ENCODE data around the gene NEK2.
"Not testable (repeated sequence)": the region's sequence is repeated elsewhere in the genome, so short reads cannot be mapped to it uniquely, and the experiment has no call there.

The NEK2 gene

DNA sequence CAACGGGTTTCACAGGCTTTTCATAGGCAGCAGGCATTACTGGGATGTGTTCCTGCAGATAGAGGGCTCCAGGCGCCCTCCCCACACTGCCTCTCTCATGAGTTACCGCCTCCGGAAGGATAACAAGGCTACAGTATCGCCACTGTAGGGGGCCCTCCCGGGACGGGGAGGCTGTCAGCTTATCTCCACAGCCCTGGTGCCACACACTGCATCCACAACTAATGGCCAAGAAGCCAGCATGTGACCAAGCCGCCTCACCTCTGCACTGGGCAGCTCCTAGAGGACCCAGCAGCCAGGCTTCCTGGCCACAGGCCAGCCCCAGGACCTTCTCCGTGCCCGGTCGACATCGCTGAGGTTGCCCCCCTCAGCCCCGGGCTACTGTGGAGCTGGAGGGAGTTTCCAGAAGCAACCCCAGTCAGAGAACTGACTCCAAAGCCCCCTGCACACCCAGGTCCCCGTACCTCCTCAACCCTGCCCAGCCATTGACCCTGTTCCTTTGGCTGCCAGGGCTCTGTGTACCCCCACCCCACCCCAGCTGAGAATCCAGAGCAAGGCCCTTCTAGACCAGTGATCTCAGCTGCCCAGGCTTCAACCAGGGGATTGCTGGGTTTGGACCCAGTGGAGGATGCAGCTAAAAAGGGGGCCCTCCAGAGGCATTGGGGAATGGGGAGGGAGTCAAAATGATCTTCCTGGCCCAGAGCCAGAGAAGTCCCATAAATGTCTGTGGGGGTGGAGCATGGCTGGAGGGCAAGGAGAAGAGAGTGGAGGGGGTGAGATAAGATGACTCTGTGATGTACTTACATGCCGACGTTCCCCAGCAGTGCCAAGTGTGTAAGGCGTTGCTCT lies 45.0 kb downstream of the NEK2 start:
- no peak for DNase-seq

DNA sequence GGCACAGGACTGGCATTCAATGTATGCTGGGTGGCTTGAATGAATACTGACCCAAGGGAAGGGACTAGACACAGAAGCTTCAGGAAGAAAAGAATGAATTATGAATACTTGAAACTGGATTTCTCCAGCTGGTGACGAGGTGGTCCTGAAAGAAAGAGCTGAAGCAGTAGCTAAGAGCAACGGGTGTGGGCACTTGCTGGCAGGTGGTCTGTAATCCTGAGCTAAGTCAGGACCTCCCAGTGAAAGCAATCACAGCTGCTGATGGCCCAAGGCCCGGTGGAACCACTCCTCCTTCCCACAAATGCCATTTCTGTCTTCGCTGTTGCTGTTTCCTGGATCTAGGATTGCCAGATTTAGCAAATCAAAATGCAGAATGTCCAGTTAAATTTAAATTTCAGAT lies 47.0 kb downstream of the NEK2 start:
- no peak for DNase-seq

DNA sequence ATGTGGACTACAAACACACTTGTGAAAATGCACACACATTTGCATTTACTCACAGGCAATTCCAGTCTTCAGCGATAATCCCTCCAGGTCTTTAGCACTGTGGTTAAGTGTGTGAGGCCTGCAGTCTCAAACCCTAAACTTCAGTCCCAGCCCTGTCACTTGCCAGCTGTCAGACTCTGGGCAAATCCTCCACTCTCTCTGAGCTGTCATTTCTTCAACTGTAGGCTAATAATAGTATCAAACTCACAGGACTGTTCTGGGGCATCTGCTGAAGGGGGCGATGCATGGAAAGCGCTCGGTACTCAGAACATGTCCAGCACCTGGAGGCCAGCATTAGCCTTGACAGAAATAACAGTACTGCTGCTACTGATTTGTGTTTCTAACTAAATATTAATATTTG lies 48.2 kb downstream of the NEK2 start:
- no peak for DNase-seq

DNA sequence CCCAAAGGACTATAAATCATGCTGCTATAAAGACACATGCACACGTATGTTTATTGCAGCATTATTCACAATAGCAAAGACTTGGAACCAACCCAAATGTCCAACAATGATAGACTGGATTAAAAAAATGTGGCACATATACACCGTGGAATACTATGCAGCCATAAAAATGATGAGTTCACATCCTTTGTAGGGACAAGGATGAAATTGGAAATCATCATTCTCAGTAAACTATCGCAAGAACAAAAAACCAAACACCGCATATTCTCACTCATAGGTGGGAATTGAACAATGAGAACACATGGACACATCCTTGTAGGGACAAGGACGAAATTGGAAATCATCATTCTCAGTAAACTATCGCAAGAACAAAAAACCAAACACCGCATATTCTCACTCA lies 49.6 kb downstream of the NEK2 start:
- not testable (repeated sequence) for DNase-seq

DNA sequence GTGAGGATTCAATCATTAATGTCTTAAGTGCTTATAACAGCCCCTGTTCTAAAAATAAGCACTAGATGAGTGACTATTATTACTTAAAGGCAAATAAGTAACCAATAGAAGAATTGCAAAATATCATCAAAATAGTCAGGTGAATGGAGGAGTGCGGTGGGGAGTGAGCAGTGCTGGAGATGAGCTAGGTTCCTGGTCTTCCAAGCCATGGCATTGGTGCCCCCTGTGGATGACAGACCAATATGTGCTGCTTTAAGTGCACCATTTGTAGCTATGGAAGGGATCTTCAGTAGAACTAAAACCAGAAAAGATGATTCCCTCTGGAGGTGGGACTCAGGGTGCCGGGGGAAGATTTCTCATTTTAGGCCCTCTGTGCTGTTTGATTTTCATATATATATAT lies 50.4 kb downstream of the NEK2 start:
- DNase-seq = no peak

DNA sequence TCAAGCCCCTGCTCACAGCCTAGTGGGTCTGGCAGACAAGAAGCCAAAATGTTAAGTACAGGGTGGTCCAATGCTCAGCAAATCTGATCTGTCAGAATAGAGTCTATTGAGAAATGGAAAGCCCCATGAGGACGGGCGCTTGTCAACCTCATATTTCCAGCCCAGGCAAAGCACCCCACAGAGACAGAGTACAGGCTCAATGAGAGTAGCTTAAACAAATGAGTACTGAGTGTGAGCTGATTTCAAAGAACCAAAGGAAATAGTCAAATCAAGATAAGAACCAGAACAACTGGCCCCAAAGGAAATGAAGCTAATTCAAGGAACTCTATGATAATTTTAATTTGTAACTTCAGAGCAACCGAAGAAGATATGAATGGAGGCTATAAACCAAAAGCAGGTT lies 51.9 kb downstream of the NEK2 start:
- DNase-seq = no peak

DNA sequence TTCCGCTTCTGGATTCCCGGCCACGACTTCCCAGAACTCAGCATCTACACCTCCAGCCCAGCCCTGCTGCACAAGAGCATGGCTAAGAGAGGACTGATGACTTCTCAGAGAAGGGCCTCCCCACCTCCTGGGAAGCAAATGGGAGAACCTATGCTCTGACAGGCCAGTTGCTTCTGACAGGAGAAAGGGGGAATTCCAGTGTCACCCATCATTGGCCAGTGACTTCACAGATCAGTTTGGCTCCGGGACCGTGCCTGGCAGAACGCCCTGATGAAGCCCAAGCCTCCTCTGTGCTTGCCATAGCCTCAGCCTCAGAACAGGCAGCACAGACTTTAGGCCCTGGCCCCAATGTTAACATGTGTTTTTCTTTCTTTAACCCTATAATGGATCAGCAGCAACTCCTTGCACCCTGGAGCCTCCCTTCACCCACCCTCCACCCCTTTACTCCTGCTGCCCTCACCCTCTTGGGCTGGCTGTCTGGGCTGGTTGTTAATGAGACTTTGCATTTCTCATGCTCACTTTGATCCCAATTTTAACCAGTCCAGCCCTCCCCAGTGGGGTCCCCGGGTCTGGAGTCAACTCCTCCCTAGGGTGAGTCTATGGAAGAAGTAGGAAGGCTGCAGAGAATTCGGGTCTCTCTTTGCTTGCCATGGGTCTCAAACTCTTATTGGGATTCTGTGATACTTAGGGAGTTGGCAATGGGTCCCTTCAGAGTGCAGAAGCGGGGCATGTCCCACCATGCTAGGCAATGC lies 53.8 kb downstream of the NEK2 start:
- no peak for DNase-seq

DNA sequence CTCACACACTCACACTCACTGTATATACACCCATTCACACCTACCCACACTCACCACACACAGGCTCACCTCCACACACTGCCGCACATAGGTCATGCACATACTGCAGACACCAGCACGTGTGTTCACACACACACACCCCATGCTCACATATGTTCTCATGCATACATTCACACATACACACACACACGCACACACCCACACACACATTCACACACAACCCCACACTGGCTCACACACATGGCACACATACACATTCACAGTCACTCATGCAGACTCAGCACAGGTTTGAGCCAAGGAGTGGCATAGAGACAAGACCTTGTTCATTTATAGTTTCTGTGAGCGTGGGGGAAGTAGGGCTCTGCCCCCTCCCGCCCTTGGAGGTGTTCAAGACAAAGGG lies 55.3 kb downstream of the NEK2 start:
- DNase-seq = no peak

DNA sequence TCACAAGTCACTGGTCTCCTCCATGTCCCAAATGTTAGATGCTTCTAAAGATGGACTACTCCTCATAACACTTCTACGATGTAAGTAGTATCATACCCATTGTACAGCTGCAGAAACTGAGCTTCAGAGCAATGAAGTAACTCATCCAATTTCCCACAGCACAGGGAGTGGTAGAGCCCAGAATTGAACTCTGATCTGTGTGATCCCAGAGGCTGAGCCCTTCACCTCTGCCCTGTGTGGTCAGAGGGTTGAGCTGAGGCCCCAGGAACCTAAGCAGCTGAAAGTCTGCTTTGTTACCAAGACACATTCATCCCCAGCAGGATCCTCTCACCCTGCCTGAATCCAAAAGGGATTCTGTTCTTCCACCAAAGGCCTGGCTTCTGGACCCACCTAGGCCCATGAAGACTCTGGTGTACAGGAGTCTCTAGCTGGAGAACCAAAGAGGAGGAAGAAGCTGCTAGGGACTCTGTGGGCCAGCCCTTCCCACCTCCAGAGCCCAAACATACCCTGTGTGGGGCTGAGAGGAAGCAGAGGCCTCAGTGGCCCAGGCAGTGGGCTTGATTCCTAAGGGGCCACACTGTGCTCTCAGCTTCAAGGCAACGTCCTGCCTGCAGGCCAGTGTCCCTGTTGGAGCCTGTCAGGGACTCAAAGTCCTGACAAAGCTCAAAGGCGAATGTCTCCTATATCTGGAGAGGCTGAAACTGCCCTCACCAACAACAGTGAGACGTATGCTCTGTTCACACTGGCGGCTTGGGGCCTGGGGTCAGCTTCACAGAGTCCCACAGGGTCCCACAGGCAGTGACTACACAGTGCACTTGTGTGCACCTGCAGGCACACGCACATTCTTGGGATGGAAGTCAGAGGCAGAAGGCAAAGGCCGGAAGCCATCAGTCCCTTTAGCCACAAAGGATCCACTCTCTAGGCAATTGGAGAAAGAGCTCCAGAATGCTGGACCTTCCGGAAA lies 56.1 kb downstream of the NEK2 start:
- no peak for DNase-seq

DNA sequence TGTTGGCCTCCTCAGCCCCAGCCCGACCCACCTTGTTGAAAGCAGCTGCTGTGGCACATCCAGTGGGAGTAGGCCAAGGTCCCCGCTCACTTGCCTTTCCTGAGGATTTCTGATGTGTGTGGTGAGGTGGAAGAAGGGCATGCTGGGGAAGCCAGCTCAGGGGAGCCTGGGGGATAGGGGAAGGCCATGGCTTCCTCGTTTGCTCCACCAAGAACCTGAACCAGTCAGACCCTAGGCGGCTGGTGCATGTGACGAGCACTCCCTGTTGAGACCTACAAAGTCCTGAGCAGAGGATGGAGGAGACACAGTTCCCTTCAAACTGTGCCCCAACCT lies 58.5 kb downstream of the NEK2 start:
- no peak for DNase-seq

DNA sequence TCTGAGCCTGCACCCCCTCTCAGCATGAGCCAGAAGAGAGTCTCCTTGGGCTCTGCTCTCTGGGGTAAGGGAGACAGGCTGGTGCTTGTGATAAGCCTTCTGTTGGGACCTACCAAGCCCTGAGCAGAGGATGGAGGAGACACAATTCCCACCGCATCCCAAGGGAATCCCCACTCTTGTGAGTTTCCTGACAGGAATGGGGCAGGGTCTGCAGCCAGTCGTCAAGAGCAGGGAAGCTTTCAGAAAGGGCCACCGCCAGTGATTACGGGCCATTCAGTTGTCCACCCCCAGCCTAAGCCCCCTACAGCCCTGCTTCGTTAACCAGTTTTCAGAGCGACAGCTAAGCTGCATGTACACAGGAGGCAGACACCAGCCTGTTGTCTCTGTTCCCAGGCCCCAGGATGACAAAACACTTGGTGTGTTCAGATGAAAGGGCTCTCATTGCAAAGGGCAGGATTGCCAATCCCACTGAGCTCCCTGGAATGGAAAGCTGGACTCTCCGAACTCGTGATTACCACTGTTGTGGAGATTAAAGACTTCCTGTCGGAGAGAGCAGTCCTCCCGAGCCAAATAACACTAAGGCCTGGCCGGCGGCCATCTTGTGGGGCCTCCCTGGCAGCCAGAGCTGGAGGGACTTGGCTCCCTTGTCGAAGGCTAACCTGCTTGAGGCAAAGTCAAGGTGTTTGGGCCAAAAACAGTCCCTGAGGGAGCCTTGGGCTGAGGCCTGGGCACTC lies 59.0 kb downstream of the NEK2 start:
- no peak for DNase-seq

DNA sequence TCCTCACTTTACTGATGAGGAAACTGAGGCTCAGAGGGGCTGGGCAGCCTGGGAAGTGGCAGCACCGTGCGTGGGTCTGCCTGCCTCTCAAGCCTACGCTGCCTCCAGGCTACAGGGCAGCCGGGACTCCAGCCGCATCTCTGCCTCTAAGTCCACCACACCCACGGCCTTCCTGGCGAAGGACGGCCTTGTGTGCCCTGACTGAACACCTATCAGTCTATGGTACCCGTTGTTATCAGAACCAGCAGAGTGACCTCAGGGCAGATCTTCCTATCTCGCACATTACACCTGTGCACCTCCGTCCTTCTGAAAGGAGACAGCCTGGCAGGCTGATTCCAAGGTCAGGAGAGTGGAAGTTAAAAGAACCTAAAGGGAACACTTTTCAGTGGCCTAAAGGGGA lies 60.8 kb downstream of the NEK2 start:
- no peak for DNase-seq

DNA sequence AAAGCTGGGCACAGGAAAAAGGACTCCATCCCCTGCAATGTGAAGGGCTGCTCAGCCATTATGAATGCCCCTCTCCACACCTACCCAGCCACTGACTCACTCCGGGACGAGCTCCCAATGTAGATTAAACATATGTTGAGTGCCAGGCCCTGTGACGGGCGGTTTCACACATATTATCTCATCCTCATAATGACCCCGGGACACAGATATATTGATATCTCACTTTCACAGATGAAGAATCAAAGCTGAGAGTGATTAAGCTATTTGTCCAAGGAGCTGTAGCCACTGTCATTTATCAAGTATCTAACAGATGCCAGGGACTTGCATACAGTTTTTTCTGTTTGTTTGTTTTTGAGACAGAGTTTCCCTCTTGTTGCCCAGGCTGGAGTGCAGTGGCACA lies 61.5 kb downstream of the NEK2 start:
- no peak for DNase-seq

DNA sequence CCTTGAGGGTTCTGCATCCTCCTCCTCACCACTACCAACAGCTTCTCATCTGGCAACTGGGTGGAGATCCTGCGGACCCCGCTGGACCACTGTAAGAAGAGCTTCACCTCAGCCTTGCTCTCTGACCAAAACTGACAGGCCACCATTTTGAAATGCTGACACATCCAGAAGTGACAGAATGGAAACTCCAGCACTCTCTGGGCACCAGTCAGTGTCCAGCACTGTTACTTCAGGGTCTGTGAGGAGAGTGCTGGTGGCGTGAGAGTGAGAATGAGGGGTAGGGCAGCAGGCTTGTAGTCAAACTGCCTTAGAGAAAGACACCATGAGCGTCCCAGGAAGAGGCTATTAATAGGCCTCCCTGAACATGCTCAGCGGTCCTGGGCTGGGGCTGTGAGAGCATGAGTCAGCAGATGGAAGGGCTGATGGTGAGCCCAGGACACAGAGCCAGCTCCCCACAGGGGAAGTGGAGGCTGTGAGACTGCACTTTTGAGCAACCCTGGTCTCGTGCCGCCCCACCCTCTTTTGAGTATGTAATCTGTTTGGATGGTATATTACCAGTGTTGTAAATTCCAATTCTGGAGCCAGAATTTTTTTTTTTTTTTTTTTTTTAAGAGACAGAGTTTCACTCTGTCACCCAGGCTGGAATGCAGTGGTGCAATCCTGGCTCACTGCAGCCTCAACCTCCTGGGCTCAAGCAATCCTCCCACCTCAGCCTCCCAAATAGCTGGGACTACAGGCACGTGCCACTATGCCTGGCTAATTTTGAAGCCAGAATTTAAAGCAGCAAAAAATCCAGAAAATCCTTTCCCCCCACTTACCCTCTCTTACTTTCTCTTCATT lies 62.1 kb downstream of the NEK2 start:
- no peak for DNase-seq

DNA sequence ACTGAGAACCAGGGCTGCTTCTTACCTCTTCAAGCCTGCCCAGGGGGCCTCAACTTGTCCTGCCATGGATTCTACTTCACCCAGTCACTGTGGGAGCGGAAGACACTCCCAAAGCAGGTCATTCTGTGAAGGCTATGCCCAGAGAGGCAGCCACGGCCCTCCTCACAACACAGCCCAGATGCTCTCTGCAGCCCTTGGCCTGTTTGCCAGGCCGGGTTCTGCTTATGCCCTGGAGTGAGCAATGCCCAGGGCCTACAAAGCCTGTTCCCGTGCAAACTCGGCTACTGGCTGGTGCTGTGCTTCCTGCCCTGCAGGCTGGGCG lies 62.7 kb downstream of the NEK2 start:
- no peak for DNase-seq
